K562 (cell line): Measurements from ENCODE around the gene PHYKPL.

ENCODE experiments used
- BCL6 ChIP-seq: fragments of 250-450 bp; sonication (Bioruptor Pico); IDR thresholded peaks from 2 replicates; pipeline ENCODE4 v1.4.0; 2020
- CAMTA2 ChIP-seq: fragments of 250-450 bp; sonication (Bioruptor Pico); conservative IDR thresholded peaks from 2 replicates; pipeline ENCODE4 v1.5.1; 2022
- CBX2 ChIP-seq: fragments of 200-600 bp; sonication (generic); IDR thresholded peaks from one replicate; pipeline ENCODE4 v1.6.1; 2012; ENCODE audit warnings: mild to moderate bottlenecking, low read length, inconsistent platforms; ENCODE audit not compliant: insufficient read depth, poor library complexity, severe bottlenecking
- CTCF ChIP-seq, 3 experiments: IDR thresholded peaks in 2 of 3; conservative IDR thresholded peaks in 1 of 3; 2 replicates each; pipeline ENCODE4 v1.5.1; 2011 to 2012; ENCODE audit warnings: low read length in 3 of 3, mild to moderate bottlenecking in 3 of 3, control low read depth in 2 of 3, improper control_type of control experiment in 1 of 3, inconsistent platforms in 1 of 3, low read depth in 1 of 3, mixed read lengths in 1 of 3, moderate library complexity in 1 of 3; ENCODE audit not compliant: insufficient read depth in 2 of 3
- KAT2B ChIP-seq: IDR thresholded peaks from one replicate; pipeline ENCODE4 v1.6.1; 2012; ENCODE audit warnings: low read depth, mild to moderate bottlenecking, control low read depth, inconsistent platforms, low read length, moderate library complexity
- LARP7 ChIP-seq: fragments of 450-650 bp; IDR thresholded peaks from 2 replicates; pipeline ENCODE4 v1.6.1; 2016
- NFXL1 ChIP-seq: fragments of 450-650 bp; formaldehyde crosslinking; IDR thresholded peaks from 2 replicates; pipeline ENCODE4 v1.4.0; 2021; ENCODE audit warnings: mild to moderate bottlenecking
- NR3C1 ChIP-seq: sonication (generic); formaldehyde crosslinking; IDR thresholded peaks from 2 replicates; pipeline ENCODE4 v1.8.1; 2022; ENCODE audit warnings: missing genetic modification reagents
- POLR2A ChIP-seq: fragments of 450-650 bp; conservative IDR thresholded peaks from 2 replicates; pipeline ENCODE4 v1.6.1; 2016
- PREB ChIP-seq: sonication (generic); formaldehyde crosslinking; IDR thresholded peaks from 2 replicates; pipeline ENCODE4 v1.8.1; 2023; ENCODE audit warnings: mild to moderate bottlenecking, missing genetic modification reagents
- RBM22 ChIP-seq: fragments of 200-400 bp; formaldehyde crosslinking; IDR thresholded peaks from 2 replicates; pipeline ENCODE4 v1.6.1; 2018; ENCODE audit warnings: low read length, low read depth; ENCODE audit not compliant: poor library complexity, severe bottlenecking
- SRSF9 ChIP-seq: fragments of 200-400 bp; formaldehyde crosslinking; IDR thresholded peaks from 2 replicates; pipeline ENCODE4 v1.6.1; 2017; ENCODE audit warnings: low read depth, low read length, borderline replicate concordance
- TF ChIP-seq, protein P1 (sequence below): fragments of 450-650 bp; IDR thresholded peaks from 2 replicates; pipeline ENCODE4 v1.6.1; 2016; ENCODE audit warnings: low read depth, mild to moderate bottlenecking, moderate library complexity
- TF ChIP-seq, protein P2 (sequence below): sonication (generic); formaldehyde crosslinking; IDR thresholded peaks from 2 replicates; pipeline ENCODE4 v1.8.0; 2023; ENCODE audit warnings: mild to moderate bottlenecking, missing genetic modification reagents

DNA sequence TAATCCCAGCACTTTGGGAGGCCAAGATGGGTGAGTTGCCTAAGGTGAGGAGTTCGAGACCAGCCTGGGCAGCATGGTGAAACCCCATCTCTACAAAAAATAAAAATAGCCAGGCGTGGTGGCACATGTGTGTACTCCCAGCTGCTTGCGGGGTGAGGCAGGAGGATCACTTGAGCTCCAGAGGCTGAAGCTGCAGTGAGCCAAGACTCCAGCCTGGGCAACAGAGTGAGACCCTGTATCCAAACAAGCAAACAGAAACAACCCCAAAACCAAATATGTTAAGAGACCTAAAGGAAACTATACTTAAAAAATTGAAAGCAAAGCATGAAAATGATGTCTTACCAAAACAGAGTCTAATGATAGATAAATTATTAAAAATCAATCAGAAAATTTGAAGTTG, 15.8 kb downstream of the PHYKPL start:
- TF ChIP-seq NFXL1 (CRISPR knock-in tag) (no peak), BCL6 (CRISPR knock-in tag) (no peak), CBX2 (no peak), POLR2A (peak; percentile 27; the same call in 1 of the 2 replicates), CAMTA2 (no peak), KAT2B (no peak), PREB (CRISPR knock-in tag) (no peak), CTCF (IDR thresholded peaks at IDR 0.05 in 2 of 3, conservative IDR thresholded peaks at IDR 0.05 in 1 of 3; ENCODE audit: insufficient read depth in 2 of 3, low read depth in 1 of 3, low read length in 3 of 3) (no peak), NR3C1 (no peak), RBM22 (no peak), LARP7 (no peak), SRSF9 (no peak)
- TF ChIP-seq, protein P1, sequence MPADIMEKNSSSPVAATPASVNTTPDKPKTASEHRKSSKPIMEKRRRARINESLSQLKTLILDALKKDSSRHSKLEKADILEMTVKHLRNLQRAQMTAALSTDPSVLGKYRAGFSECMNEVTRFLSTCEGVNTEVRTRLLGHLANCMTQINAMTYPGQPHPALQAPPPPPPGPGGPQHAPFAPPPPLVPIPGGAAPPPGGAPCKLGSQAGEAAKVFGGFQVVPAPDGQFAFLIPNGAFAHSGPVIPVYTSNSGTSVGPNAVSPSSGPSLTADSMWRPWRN, result no peak
- TF ChIP-seq, protein P2, sequence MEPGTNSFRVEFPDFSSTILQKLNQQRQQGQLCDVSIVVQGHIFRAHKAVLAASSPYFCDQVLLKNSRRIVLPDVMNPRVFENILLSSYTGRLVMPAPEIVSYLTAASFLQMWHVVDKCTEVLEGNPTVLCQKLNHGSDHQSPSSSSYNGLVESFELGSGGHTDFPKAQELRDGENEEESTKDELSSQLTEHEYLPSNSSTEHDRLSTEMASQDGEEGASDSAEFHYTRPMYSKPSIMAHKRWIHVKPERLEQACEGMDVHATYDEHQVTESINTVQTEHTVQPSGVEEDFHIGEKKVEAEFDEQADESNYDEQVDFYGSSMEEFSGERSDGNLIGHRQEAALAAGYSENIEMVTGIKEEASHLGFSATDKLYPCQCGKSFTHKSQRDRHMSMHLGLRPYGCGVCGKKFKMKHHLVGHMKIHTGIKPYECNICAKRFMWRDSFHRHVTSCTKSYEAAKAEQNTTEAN, result no peak
